PC-3 (cell line): ENCODE data around the gene RFTN1. TPM values are rescaled to one million over a fixed set of nuclear protein-coding genes. Genes with fewer than 3 reads are reported as not detected.

Experiments
- ATAC-seq: fragments of 200-7000 bp; cut with Tn5 transposase; 2 replicates; pipeline ENCODE4 v1.9.1; 2020; ENCODE audit warnings: mild to moderate bottlenecking, moderate library complexity
- BruUV-seq: library from RNA; stranded (reverse); fragments of 400-500 nt; replicated peaks from 2 replicates; lab custom pipeline; 2021; lab: Mats Ljungman, UMichigan
- CTCF ChIA-PET: fragments of 300-600 bp; sonication (Branson Sonifier 250); formaldehyde crosslinking; loops from one replicate; lab custom pipeline; 2022; ENCODE audit warnings: antibody characterized with exemption; lab: Charles Lee
- POLR2A ChIA-PET: fragments of 300-600 bp; sonication (Branson Sonifier 250); formaldehyde crosslinking; loops from one replicate; lab custom pipeline; 2022; ENCODE audit warnings: antibody characterized with exemption; ENCODE audit not compliant: unreplicated experiment; lab: Charles Lee
- DNase-seq: peaks from one replicate; pipeline ENCODE4 v3.0.0-alpha.2; 2015
- H2AFZ ChIP-seq: fragments of 300-600 bp; sonication (generic); 2 replicates; pipeline ENCODE4 v1.6.0; 2016; ENCODE audit warnings: antibody characterized with exemption, low read length
- H3F3A ChIP-seq: fragments of 300-600 bp; sonication (generic); one replicate; pipeline ENCODE4 v1.6.0; 2017; ENCODE audit warnings: antibody characterized with exemption, low read length, control low read depth, mild to moderate bottlenecking; ENCODE audit not compliant: unreplicated experiment
- H3K27ac ChIP-seq: fragments of 300-600 bp; sonication (generic); 2 replicates; pipeline ENCODE4 v1.5.1; 2016; ENCODE audit warnings: mild to moderate bottlenecking, low read length
- H3K27me3 ChIP-seq: fragments of 300-600 bp; sonication (generic); 2 replicates; pipeline ENCODE4 v1.6.1; 2016; ENCODE audit warnings: low read length, mixed read lengths
- H3K36me3 ChIP-seq: fragments of 300-600 bp; sonication (generic); 2 replicates; pipeline ENCODE4 v1.6.1; 2016; ENCODE audit warnings: low read depth, mixed run types, low read length, mixed read lengths
- H3K4me1 ChIP-seq: fragments of 300-600 bp; sonication (generic); 2 replicates; pipeline ENCODE4 v1.5.1; 2016; ENCODE audit warnings: low read length; ENCODE audit not compliant: insufficient read depth
- H3K4me2 ChIP-seq: fragments of 300-600 bp; sonication (generic); 2 replicates; pipeline ENCODE4 v1.6.0; 2016; ENCODE audit warnings: low read length
- H3K4me3 ChIP-seq: fragments of 300-600 bp; sonication (generic); 2 replicates; pipeline ENCODE4 v1.5.1; 2016; ENCODE audit warnings: mild to moderate bottlenecking, low read length, mixed read lengths
- H3K79me2 ChIP-seq: fragments of 300-600 bp; sonication (generic); 2 replicates; pipeline ENCODE4 v1.6.1; 2017; ENCODE audit warnings: low read length, mixed read lengths
- H3K9ac ChIP-seq: fragments of 300-600 bp; sonication (generic); 2 replicates; pipeline ENCODE4 v1.6.0; 2016; ENCODE audit warnings: mild to moderate bottlenecking, low read length
- H3K9me2 ChIP-seq: fragments of 300-600 bp; sonication (generic); replicated peaks from 2 replicates; pipeline ENCODE4 v1.6.1; 2016; ENCODE audit warnings: mixed run types, low read length, mixed read lengths
- H3K9me3 ChIP-seq: fragments of 300-600 bp; sonication (generic); 2 replicates; pipeline ENCODE4 v1.6.1; 2016; ENCODE audit warnings: low read length, mixed read lengths
- H4K20me1 ChIP-seq: fragments of 300-600 bp; sonication (generic); 2 replicates; pipeline ENCODE4 v1.6.1; 2016; ENCODE audit warnings: low read length, mixed read lengths
- CTCF ChIP-seq: fragments of 300-600 bp; sonication (generic); conservative IDR thresholded peaks from 2 replicates; pipeline ENCODE4 v1.5.1; 2017; ENCODE audit warnings: antibody characterized with exemption, low read depth, mild to moderate bottlenecking, low read length
- EZH2 ChIP-seq: fragments of 300-600 bp; sonication (generic); IDR thresholded peaks from one replicate; pipeline ENCODE4 v1.6.1; 2017; ENCODE audit warnings: antibody characterized with exemption, mild to moderate bottlenecking, low read length; ENCODE audit not compliant: unreplicated experiment
- EZH2phosphoT487 ChIP-seq: fragments of 300-600 bp; sonication (generic); IDR thresholded peaks from 2 replicates; pipeline ENCODE4 v1.6.1; 2018; ENCODE audit warnings: mild to moderate bottlenecking, antibody characterized with exemption, low read length, borderline replicate concordance
- intact Hi-C: fragments of 100-400 bp; cut with micrococcal nuclease; formaldehyde crosslinking; loops from 2 replicates; pipeline ENCODE4 v1.9.0; 2023
- total RNA-seq: library from RNA; depleted of rRNA; stranded (reverse); fragments of >200 nt; gene quantifications from 2 replicates; pipeline ENCODE4 v1.2.3, GENCODE V29; 2014

The RFTN1 gene
- total RNA-seq, 1 experiment from 2014 or later = 9.7 TPM

- Histone ChIP-seq H3K27ac (no peak overlapping the region), H3K9me2 (no peaks in the 10 kb centered on the region), H3K9me3 (no peaks in the 10 kb centered on the region), H3K36me3 (no peaks in the 10 kb centered on the region), H3K79me2 (no peaks in the 10 kb centered on the region), H3K4me3 (no peak overlapping the region), H3K4me1 (no peaks in the 10 kb centered on the region), H3K27me3 (no peaks in the 10 kb centered on the region), H3F3A (no peaks in the 10 kb centered on the region), H4K20me1 (no peaks in the 10 kb centered on the region), H3K9ac (no peak overlapping the region), H3K4me2 (no peak overlapping the region), H2AFZ (no peak overlapping the region)
- intact Hi-C loops = no loop called here
- BruUV-seq = no TSS peak
- ChIA-PET CTCF (no interaction called here), POLR2A (no interaction called here)
- no peak for ATAC-seq
- TF ChIP-seq EZH2 = no peak
- no peak for TF ChIP-seq EZH2phosphoT487
- TF ChIP-seq CTCF = no peak
- no peak for DNase-seq
Measured at GRCh38 chr3:16388850-16389441, 124.6 kb downstream of the RFTN1 start.

GRCh38 chr3:16386561-16386960 is 126.9 kb downstream of the RFTN1 start:
- H3K9me3 ChIP-seq = no peaks in the 10 kb centered on the region
- no peak overlapping the region for H3K4me3 ChIP-seq
- H3K79me2 ChIP-seq = no peaks in the 10 kb centered on the region
- intact Hi-C loops = no loop called here
- no peaks in the 10 kb centered on the region for H3K4me1 ChIP-seq
- no peak for ATAC-seq
- POLR2A ChIA-PET = no interaction called here
- H3K36me3 ChIP-seq = no peaks in the 10 kb centered on the region
- no peak overlapping the region for H3K9ac ChIP-seq
- no peaks in the 10 kb centered on the region for H3K27me3 ChIP-seq
- no peak for DNase-seq
- BruUV-seq = no TSS peak
- H3K9me2 ChIP-seq = no peaks in the 10 kb centered on the region
- H4K20me1 ChIP-seq = no peaks in the 10 kb centered on the region
- no peaks in the 10 kb centered on the region for H3F3A ChIP-seq
- H3K27ac ChIP-seq = no peak overlapping the region
- no peak overlapping the region for H3K4me2 ChIP-seq
- CTCF ChIA-PET = no interaction called here
- H2AFZ ChIP-seq = no peak overlapping the region
- TF ChIP-seq CTCF (no peak), EZH2 (no peak), EZH2phosphoT487 (no peak)

- Histone ChIP-seq H2AFZ (no peak overlapping the region), H3K27ac (no peak overlapping the region), H3K4me2 (no peak overlapping the region), H3K4me1 (no peaks in the 10 kb centered on the region), H3K27me3 (no peaks in the 10 kb centered on the region), H3K36me3 (no peaks in the 10 kb centered on the region), H3K4me3 (no peak overlapping the region), H4K20me1 (no peaks in the 10 kb centered on the region), H3K79me2 (no peaks in the 10 kb centered on the region), H3F3A (no peaks in the 10 kb centered on the region), H3K9me3 (no peaks in the 10 kb centered on the region), H3K9ac (no peak overlapping the region), H3K9me2 (no peaks in the 10 kb centered on the region)
- no peak for ATAC-seq
- DNase-seq = no peak
- ChIA-PET POLR2A (no interaction called here), CTCF (no interaction called here)
- TF ChIP-seq EZH2phosphoT487 = no peak
- no peak for TF ChIP-seq EZH2
- no peak for TF ChIP-seq CTCF
- intact Hi-C loops = no loop called here
- BruUV-seq = no TSS peak
Measured at GRCh38 chr3:16385151-16385550, 128.3 kb downstream of the RFTN1 start.
